WI38 (cell line): ENCODE results near the gene CRYGS.
"Not testable (repeated sequence)": the region's sequence is repeated elsewhere in the genome, so short reads cannot be mapped to it uniquely, and the experiment has no call there.

ENCODE experiments used
- H3K4me3 ChIP-seq: 2 replicates; pipeline ENCODE4 v1.5.1; 2011; ENCODE audit warnings: low read depth, mild to moderate bottlenecking, control low read depth, low read length
- TF ChIP-seq, protein P1 (sequence below): IDR thresholded peaks from 2 replicates; pipeline ENCODE4 v1.5.1; 2012; ENCODE audit warnings: low read depth, mild to moderate bottlenecking, control low read depth, low read length

The CRYGS gene

DNA sequence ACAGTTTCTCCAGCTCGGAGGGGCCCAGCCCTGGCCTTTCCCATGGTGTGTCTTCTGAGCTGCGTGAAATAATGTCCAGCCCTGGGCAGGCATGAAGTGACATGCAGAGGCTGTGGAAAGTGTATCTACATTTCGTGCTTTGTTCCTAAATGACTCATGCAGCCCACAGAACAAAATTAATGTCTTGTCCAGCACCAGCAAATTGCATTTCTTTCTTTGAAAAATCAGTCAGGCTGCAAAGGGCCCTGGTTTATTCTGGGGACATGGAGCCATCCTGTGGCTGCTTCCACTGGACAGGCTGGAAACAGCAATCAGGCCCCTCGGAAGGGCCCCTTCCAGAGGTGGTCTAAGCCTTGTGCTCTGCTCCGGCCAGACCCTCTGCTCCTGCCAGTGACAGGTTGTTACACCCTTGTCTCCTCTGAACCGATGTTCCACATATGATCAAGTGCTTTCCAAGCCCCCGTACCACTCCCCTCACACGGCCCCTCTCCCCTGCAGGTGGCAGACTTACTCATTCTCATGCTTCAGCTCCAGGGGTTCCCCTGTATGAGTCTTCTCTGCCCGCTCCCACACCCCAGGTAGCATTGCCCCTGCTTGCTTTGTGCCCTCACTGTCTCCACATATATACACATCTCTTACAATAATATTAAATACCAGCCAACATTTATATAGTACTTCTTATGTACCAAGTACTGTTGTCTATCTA lies 33.7 kb downstream of the CRYGS start:
- TF ChIP-seq, protein P1, sequence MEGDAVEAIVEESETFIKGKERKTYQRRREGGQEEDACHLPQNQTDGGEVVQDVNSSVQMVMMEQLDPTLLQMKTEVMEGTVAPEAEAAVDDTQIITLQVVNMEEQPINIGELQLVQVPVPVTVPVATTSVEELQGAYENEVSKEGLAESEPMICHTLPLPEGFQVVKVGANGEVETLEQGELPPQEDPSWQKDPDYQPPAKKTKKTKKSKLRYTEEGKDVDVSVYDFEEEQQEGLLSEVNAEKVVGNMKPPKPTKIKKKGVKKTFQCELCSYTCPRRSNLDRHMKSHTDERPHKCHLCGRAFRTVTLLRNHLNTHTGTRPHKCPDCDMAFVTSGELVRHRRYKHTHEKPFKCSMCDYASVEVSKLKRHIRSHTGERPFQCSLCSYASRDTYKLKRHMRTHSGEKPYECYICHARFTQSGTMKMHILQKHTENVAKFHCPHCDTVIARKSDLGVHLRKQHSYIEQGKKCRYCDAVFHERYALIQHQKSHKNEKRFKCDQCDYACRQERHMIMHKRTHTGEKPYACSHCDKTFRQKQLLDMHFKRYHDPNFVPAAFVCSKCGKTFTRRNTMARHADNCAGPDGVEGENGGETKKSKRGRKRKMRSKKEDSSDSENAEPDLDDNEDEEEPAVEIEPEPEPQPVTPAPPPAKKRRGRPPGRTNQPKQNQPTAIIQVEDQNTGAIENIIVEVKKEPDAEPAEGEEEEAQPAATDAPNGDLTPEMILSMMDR, result no peak
- H3K4me3 ChIP-seq, result no peak overlapping the region

DNA sequence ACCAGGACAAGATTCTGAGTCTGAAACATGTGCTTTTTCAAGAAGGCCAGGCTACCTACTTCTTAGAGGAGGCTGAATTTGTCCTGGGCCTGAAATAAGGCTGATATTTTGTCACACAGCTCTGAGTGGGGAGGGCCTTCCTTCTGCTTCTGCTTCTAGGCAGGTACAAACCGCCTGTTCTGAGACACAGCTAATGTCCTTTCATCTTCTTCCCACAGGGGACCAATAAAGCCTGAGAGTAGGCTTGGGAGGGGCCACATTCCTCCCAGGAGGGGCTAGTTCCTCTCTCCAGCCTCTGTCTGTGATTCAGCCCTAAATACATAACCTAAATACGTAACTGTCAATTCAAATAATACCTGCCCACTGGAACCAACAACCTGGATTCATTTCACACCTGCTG lies 34.8 kb downstream of the CRYGS start:
- H3K4me3 ChIP-seq, result no peak overlapping the region
- TF ChIP-seq, protein P1, result no peak

DNA sequence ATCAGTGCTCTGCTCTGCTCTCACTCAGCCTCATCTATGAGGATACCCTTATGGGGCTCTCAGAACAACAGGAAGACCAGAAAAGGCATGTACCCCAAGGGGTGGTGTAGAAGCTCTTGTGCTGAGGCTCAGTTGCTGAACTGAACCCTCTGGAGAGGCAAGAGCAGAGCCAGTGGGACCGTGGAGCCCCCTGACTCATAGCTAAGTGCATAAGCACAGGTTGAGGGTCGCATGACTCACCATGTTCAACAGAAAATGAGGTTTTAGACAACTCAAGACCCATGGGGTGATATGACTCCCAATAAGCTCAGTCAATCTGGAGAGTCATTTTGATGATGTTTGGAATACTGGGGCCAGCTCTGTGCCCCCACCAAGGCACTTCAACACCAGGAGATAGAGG lies 37.3 kb downstream of the CRYGS start:
- H3K4me3 ChIP-seq, result no peak overlapping the region
- TF ChIP-seq, protein P1, result no peak

DNA sequence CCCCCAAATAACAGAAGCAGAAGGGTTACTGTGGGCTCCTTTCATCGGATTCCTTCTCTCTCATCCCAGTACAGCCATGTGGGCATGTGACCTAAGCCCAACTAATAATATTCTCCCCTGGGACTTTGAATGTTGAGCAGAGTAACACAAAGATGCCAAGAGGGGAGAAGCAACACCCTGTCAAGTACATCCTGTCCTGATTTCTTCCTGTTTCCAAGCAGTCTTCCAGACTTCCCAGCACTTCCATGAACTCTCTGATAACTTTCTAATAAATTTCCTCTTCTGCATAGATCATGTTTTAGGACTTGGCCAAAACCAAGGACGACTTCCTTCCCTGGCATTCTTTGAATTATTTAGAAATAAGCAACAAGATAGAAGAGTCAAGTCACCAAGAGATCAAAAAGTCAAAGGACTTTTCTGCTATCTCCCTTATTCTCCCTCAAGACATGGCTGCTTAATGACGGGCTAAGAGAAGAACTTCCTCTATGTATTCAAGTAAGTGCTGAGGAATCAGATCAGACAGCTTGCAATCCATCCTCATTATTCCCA lies 37.9 kb downstream of the CRYGS start:
- no peak overlapping the region for H3K4me3 ChIP-seq
- TF ChIP-seq, protein P1, result no peak

DNA sequence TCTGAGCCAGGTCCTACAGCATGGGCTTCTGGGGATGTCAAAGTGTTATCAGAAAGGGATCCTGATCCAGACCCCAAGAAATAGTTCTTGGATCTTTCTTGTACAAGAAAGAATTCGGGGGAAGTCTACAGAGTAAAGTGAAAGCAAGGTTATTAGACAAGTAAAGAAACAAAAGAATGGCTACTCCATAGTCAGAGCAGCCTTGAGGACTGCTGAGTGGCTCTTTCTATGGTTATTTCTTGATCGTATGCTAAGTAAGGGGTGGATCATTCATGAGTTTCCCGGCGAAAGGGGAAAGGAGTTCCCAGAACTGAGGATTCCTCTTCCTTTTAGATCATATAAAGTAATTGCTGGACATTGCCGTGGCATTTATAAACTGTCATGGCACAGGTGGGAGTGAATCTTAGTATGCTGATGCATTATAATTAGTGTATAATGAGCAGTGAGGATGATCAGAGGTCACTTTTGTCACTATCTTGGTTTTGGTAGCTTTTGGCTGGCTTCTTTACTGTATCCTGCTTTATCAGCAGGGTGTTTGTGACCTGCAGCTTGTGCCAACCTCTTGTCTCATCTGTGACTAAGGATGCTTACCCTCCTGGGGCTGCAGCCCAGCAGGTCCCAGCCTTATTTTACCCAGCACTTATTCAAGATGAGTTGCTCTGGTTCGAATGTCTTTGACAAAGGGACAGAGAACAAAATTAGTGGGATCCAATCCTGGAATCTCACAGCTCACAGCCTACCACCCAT lies 41.0 kb downstream of the CRYGS start:
- H3K4me3 ChIP-seq, result no peak overlapping the region

DNA sequence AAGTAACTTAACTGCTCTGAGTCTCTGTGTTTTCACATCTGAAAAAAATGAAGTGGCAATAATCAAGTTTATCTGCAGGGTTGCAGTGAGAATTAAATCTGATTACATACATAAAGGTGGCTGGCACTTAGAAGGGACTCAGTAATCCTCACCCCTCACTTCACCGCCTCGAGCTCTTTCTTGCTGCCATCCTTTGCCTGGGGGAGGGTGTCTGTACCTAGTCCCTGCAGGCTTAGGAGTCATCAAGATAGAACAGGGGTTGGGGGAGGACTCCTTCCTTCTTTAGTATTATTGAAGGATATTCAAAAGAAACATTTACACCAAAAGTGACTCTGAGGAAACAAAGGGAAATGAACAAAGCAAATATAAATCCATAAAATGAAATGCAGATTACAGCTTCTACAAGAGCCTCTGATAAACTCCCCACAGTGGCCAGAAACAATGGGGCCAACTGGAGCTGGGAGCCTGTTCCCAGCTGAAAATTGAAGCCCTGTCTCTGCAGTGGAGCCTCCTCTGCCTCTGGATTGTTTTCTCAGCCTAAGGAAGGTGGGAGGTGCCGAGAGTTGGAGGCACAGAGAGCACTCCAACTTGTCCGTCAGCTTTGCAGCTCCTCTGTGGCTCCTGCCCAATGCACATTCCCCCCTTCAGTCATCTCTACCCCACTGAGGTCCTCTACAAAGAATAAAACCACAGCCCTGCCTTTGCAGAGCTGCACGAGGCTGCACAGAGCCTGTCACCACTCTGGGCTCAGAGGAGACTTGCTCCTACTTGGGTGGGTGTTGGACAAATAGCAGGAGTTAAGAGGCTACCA lies 41.8 kb downstream of the CRYGS start:
- no peak overlapping the region for H3K4me3 ChIP-seq
- TF ChIP-seq, protein P1, result no peak

More for the DNA sequence above, 41.0 kb downstream of the CRYGS start:
- TF ChIP-seq, protein P1, result no peak

DNA sequence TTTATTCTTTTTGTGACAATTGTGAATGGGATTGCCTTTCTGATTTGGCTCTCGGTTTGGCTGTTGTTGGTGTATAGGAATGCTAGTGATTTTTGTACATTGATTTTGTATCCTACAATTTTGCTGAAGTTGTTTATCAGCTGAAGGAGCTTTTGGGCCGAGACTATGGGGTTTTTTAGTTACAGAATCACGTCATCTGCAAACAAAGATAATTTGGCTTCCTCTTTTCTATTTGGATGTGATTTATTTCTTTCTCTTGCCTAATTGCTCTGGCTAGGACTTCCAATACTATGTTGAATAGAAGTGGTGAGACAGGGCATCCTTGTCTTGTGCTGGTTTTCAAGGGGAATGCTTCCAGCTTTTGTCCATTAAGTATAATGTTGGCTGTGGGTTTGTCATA lies 44.2 kb downstream of the CRYGS start:
- H3K4me3 ChIP-seq, result not testable (repeated sequence)

DNA sequence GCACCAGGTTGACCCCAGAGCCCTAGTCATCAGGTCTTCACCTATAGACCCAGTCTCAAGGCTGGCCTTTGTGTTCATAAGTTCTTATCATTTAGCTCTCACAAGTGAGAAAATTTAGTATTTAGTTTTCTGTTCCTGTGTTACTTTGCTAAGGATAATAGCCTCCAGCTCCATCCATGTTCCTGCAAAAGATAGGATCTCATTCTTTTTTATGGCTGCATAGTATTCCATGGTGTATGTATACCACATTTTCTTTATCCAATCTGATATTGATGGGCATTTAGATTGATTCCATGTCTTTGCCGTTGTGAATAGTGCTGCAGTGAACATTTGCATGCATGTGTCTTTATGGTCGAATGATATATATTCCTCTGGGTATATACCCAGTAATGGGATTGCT lies 46.2 kb downstream of the CRYGS start:
- H3K4me3 ChIP-seq, result not testable (repeated sequence)
